Activated CD4-positive, alpha-beta T cell treated with anti-CD3 and anti-CD28 coated beads, Interleukin-2, amount 50 U/mL, for 48 hours (primary cell): Measurements from ENCODE around the gene FAM131C.

ENCODE experiments used
- DNase-seq, 2 experiments: peaks; one replicate each; pipeline ENCODE4 v3.0.0-alpha.2; 2020

FAM131C gene

DNA sequence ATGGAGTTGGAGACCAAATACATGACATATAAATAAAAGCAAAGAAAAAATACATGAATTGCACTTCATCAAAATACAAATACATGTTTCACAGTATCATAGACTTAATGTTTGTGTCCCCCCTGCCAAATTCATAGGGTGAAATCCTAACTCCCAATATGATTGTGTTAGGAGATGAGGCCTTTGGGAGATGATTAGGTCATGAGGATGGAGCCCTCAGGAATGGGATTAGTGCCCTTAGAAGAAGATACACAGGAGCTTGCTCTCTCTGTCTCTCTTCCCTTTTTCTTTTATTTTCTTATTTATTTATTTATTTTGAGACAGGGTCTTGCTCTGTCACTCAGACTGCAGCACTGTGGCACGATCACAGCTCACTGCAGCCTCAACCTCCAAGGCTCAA lies 26.0 kb upstream of the FAM131C start:
- DNase-seq: no peak

GRCh38 chr1:16095447-16095846 lies 22.0 kb upstream of the FAM131C start:
- DNase-seq: no peak

DNA sequence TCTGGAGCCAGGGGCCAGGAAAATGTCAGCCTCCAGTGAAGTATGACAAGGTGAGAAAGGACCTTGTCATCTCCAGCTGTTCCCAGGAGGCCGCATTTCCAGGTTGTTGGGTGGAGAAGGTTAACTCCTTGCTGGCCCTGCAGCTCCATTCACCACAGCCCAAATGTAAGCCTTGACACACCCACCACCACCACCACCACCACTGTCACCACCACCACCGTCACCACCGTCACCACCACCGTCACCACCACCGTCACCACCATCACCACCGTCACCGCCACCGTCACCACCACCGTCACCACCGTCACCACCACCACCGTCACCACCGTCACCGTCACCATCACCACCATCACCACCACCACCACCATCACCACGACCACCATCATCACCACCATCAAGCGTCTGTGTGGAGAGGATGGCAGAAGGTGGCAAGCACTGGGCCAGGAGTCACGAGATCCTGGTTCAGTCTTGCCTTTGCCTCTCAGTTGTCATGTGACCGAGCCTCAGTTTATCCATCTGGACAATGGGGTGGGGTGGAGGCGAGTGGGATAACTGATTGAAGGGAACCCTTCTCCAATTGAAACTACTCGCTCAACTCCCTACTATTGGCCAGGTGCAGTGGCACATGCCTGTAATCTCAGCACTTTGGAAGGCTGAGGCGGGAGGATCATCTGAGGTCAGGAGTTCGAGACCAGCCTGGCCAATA lies 21.2 kb upstream of the FAM131C start:
- DNase-seq: no peak

DNA sequence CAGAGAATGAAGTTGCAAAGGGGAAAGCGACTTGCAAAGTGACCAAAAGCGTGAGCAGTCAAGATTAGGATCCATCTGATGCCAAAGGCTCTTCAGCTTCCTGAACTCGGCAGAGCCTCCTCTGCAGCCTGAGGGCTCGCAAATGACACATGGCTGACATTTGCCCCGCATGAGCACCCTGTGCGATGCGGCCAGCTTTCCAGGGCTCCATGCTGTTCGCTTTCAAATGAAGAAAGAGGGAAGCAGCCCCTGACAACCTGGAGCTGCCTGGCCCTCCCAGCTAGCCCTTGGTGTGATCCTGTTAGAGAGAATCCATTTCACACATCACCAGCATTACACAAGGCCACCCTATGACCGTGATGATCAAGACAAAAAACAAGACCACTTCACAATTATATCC lies 20.2 kb upstream of the FAM131C start:
- DNase-seq: no peak

GRCh38 chr1:16092923-16093511 lies 19.6 kb upstream of the FAM131C start:
- DNase-seq: no peak

- DNase-seq: no peak
Measured at GRCh38 chr1:16092097-16092922, 18.9 kb upstream of the FAM131C start.

- DNase-seq: no peak
Measured at GRCh38 chr1:16091296-16091695, 17.8 kb upstream of the FAM131C start.

DNA sequence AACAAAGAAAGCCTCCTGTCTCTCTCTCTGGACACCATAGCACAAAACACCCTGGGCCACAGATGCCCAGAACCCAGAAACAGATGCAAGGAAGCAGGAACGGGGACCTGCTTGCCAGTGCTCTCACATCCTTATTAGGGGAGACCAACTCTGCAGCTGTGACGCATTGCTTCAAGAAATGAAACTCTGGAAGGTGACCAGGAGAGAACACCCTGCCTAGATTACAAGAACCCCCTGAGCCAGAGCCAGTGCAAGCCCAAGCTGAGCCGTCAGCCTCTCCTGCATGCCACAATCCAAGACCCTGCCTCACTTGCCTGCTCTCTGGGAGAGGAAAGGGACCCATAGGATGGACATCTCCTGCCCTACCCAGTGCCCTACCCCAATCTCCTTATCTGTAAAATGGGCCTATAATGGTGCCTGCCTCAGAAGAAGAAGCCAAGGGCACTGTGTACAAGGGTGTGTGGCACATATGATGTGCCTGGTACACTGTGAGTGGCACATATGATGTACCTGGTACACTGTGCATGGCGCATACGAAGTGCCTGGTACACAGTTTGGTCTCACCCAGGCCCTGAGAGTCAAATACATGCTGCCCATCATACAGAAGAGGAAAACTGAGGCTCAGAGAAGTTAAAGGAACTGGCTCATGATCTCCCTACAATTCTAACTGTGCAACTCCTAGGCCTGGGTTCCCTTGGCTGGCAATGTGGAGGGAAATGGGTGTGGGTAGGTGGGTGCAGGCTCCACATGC lies 16.8 kb upstream of the FAM131C start:
- no peak for DNase-seq

GRCh38 chr1:16088996-16089395 lies 15.5 kb upstream of the FAM131C start:
- no peak for DNase-seq

DNA sequence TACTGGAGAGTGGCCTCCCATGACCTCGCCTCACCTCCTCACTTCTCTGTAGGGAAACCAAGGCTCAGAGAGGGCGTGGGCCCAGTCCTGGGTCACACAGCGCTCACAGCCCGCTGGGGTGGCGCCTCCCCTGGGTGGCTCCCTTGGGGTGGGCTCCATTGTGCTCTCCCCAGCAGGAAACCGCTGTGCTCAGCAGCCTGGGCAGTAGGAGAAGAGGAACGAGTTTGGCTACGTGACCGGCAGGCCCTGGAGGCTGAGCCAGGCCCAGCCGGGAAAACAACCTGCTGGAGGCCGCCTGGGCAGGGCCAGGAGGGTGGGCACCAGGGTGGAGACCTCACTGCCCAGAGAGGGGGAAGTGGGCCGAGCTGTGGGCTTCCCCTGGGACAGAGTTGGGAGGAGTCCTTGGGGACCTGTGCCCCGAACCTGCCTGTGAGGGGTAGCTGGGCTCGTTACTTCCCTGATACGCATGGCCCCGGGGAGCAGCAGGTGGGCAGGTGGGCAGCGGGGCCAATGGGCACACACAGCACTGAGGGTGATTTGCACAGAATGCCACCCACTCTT lies 15.0 kb upstream of the FAM131C start:
- no peak for DNase-seq

DNA sequence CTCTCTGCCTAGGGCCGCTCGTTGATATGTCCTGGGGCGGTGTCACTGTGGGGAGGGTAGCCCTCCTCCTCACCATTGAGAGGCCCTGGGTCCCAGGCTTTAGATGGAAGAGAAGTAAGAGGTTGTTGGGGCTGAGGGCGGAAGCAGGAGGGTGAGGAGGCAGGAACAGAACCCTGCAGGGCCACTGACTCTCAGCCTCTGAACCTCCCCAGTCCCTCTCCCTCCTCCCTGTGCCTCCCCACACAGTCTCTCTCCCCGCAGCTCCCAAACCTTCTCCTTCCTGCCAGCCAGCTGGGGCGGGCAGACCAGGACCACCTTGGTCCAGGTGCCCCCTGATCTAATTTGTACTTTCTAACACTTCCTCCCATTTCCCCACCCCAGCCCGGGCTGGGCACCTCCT lies 14.3 kb upstream of the FAM131C start:
- no peak for DNase-seq

DNA sequence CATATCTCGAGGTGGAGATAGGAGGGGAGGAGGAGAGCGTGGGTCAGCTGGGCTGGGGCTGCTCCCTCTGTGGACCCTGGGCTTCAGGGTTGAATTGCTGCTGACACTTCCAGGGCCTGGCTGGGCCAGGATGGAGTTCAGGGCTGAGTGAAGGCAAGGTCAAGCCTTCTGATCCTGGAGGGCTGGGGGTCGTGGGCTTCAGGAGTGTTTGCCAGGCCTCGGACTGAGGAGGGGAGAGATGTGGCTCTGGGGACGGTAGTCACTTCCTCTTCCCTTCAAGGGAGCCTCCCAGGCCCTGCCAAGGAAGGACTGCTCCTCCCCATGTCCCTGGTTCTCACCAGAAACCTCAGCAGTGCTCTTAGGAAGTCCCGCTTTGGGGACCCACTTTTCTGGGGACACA lies 12.1 kb upstream of the FAM131C start:
- DNase-seq: no peak

GRCh38 chr1:16083486-16083885 lies 10.0 kb upstream of the FAM131C start:
- no peak for DNase-seq

DNA sequence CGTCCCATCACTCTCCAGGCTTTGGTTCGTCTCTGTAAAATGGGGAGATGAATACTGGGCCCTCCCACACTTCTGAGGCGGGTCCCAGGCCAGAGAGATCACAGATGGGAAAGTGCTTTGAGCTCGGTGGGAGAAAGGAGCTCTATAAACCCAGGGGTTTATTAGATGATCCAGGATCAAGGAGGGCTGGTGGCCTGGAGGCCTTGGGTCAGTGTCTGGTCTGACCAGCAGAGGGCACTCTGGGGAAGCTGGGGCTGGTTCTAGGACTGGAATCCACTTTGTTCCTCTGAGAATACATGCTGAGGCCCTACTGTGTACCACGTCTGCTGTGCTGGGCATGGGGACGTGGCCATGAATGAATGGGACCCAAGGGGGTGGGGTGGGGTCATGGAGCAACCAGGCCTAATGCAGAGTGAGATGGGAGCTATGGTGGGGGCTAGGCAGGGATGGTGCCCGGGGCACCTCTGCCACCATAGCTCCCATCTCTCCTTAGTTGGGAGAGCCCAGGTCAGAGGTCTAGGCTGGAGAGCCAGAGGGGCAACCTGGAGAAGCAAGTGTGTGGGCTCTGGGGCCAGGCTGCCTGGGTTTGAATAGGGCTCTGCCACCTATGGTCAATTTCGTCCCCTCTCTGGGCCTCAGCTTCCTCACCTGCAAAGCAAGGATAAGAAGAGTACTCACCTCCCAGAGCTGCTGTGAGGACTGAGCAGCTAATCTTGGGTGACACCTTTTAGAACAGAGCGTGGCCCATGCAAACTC lies 9.0 kb upstream of the FAM131C start:
- DNase-seq: peak; percentile 78 to 82

- DNase-seq: no peak
Measured at GRCh38 chr1:16081636-16082035, 8.2 kb upstream of the FAM131C start.

- no peak for DNase-seq
Measured at GRCh38 chr1:16080422-16081150, 7.1 kb upstream of the FAM131C start.

DNA sequence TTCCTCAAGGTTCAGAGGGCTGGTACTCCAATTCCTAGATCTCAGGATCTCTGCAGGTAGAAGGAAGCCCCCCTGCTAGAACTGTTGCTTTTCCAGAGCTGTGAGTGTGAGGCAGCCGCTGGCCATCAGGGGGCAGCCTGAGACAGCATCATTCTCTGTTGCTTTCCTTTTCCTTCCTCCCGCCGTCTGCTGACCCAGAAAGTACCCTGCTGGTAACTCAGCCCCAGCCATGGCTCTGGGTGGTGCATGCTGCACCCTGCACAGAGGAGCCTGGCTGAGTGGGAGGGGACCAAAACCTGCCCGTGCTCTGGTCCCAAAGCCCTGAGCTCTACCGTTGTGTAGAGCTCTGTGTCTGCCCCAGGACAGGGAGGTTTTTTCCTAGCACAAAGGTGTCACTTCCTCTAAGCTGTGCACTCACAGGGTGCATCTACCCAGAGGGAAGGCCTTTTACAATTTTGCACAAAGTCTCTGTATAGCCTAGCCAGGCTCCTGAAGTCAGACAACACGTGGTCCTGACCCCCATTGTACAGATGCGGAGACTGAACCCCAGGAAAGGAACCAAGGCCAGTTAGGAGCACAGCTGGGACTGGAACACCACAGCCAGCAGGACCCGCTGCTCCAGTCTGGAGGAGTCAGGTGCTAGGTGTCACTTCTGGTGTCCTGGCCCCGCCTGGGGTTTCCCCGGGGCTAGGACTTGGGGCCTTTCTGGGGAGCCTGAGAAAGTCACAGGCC lies 5.6 kb upstream of the FAM131C start:
- DNase-seq: peak; percentile 76 to 83

- no peak for DNase-seq
Measured at GRCh38 chr1:16077406-16078245, 4.2 kb upstream of the FAM131C start.

DNA sequence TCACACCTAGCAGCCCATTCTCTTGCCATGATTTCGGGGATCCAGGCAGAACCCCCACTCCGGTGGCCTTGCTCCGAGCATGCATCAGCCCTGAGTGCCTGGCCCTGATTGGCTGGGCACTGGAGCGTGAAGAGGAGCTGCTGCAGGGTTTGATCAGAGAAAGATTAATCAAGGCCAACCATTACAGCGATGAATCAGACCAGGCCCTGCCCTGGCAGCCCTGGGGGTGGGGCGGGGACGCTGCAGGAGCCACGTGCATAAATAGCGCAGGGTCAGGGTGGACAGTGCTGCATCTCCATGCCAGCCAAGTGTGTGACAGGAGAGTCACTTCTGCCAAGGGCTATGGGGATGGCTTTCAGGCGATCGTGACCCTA lies 3.4 kb upstream of the FAM131C start:
- no peak for DNase-seq
